Kidney (tissue), 14 donors: Measurements from ENCODE around the gene HARBI1. TPM values are rescaled to one million over a fixed set of nuclear protein-coding genes. Genes with fewer than 3 reads are reported as not detected.
A peak's percentile ranks its signal among the peaks of the same experiment; 100 is the strongest.

Experiments
- DNase-seq, 5 donors: peaks; one replicate each; pipeline ENCODE4 v3.0.0-alpha.2; 2013 to 2020
- FAIRE-seq: peaks from 2 replicates; lab custom pipeline; 2012; peaks lifted over from hg19 to GRCh38; lab: Jason Lieb, UNC
- H3K27ac ChIP-seq, 2 donors: one replicate each; pipeline ENCODE4 v1.7.0; 2013; ENCODE audit warnings: low read depth in 2 of 2, low read length in 2 of 2, inconsistent platforms in 1 of 2
- H3K27me3 ChIP-seq: one replicate; pipeline ENCODE4 v1.7.1; 2013; ENCODE audit warnings: low read length, inconsistent platforms; ENCODE audit not compliant: control insufficient read depth, insufficient read depth
- H3K36me3 ChIP-seq, 3 donors: one replicate each; pipeline versions ENCODE4 v1.7.0 to v1.7.1; 2013; ENCODE audit warnings: low read length in 3 of 3, control low read depth in 1 of 3, inconsistent platforms in 1 of 3; ENCODE audit not compliant: insufficient read depth in 3 of 3, control insufficient read depth in 2 of 3
- H3K4me1 ChIP-seq, 3 donors: one replicate each; pipeline versions ENCODE4 v1.7.0 to v1.7.1; 2013; ENCODE audit warnings: low read length in 3 of 3, inconsistent platforms in 1 of 3, low read depth in 1 of 3; ENCODE audit not compliant: control insufficient read depth in 2 of 3, insufficient read depth in 2 of 3
- H3K4me3 ChIP-seq, 3 donors: one replicate each; pipeline versions ENCODE4 v1.7.0 to v1.8.1; 2013; ENCODE audit warnings: low read length in 3 of 3, control low read depth in 1 of 3, inconsistent platforms in 1 of 3
- H3K9ac ChIP-seq, 3 donors: one replicate each; pipeline versions ENCODE4 v1.7.0 to v1.7.1; 2013; ENCODE audit warnings: low read length in 3 of 3, control low read depth in 1 of 3, inconsistent platforms in 1 of 3
- H3K9me3 ChIP-seq, 3 donors: one replicate each; pipeline versions ENCODE4 v1.7.0 to v1.7.1; 2013; ENCODE audit warnings: low read length in 3 of 3, control low read depth in 1 of 3, inconsistent platforms in 1 of 3; ENCODE audit not compliant: control insufficient read depth in 2 of 3, insufficient read depth in 1 of 3
- CTCF ChIP-seq: IDR thresholded peaks from 3 replicates; pipeline ENCODE4 v1.5.1; 2012; ENCODE audit warnings: mild to moderate bottlenecking, moderate library complexity, borderline replicate concordance; ENCODE audit not compliant: insufficient read depth; ENCODE audit errors: extremely low read depth
- intact Hi-C: fragments of 100-400 bp; cut with DNase I; formaldehyde crosslinking; loops from one replicate; pipeline ENCODE4 v1.11.1; 2022
- polyA plus RNA-seq: library from polyadenylated mRNA; stranded (reverse); fragments of 350-450 nt; fragmentation: Illumina TruSeq; extraction: RNeasy Lipid Tissue Mini Kit (QIAGEN cat#74804); gene quantifications from one replicate; pipeline ENCODE4 v1.2.3, GENCODE V29; 2014; ENCODE audit warnings: low read depth, low replicate concordance; ENCODE audit not compliant: insufficient read depth
- total RNA-seq: library from RNA; stranded (reverse); fragmentation: NEBNext Ultra II Directional; extraction: Animal tissue kit (Norgen Biotek cat#: 25700); gene quantifications from one replicate; pipeline ENCODE4 v1.2.1, GENCODE V29; 2021
- donor health status: control.
- donor health status: control.
- donor health status: control.
- donor health status: control.
- donor health status: control.
- donor health status: DM: yes; HTN: yes; CAD: no.
- donor health status: Normal renal cell carcinoma (clear cell type).

HARBI1 gene
- total and polyA plus RNA-seq, 2 donors from 2014 or later, result 2.5 to 4.0 TPM

GRCh38 chr11:46655631-46656030, 38.6 kb upstream of the HARBI1 start:
- no peak for FAIRE-seq
- H3K27me3 ChIP-seq, result no peaks in the 10 kb centered on the region
- H3K9ac ChIP-seq, result no peak overlapping the region

GRCh38 chr11:46649180-46649738, 32.2 kb upstream of the HARBI1 start:
- Histone ChIP-seq H3K27me3 (no peaks in the 10 kb centered on the region), H3K4me3 (no peak overlapping the region), H3K9me3 (no peaks in the 10 kb centered on the region), H3K27ac (no peak overlapping the region), H3K4me1 (peaks cover 0 to 6% (median 0%) of the 10 kb centered on the region in 3 donors), H3K36me3 (peaks cover 10 to 40% (median 19%) of the 10 kb centered on the region in 3 donors), H3K9ac (no peak overlapping the region)
- no peak for FAIRE-seq
- peak in 2 of 5 donors; percentile 7 to 74 for DNase-seq
- TF ChIP-seq CTCF, result no peak
- intact Hi-C loops, result no loop called here

More at GRCh38 chr11:46655631-46656030, 38.6 kb upstream of the HARBI1 start:
- Histone ChIP-seq H3K4me1 (no peaks in the 10 kb centered on the region), H3K9me3 (no peaks in the 10 kb centered on the region), H3K36me3 (peaks cover 13 to 59% (median 38%) of the 10 kb centered on the region in 3 donors), H3K4me3 (no peak overlapping the region), H3K27ac (no peak overlapping the region)
- intact Hi-C loops, result no loop called here
- TF ChIP-seq CTCF, result no peak
- no peak for DNase-seq

GRCh38 chr11:46643986-46644385, 27.0 kb upstream of the HARBI1 start:
- intact Hi-C loops, result no loop called here

More at GRCh38 chr11:46643986-46644385, 27.0 kb upstream of the HARBI1 start:
- Histone ChIP-seq H3K36me3 (peaks cover 2 to 11% (median 5%) of the 10 kb centered on the region in 3 donors), H3K27me3 (no peaks in the 10 kb centered on the region), H3K9ac (no peak overlapping the region), H3K9me3 (no peaks in the 10 kb centered on the region), H3K27ac (no peak overlapping the region), H3K4me3 (no peak overlapping the region), H3K4me1 (peaks cover 0 to 14% (median 0%) of the 10 kb centered on the region in 3 donors)
- FAIRE-seq (no peak), DNase-seq (no peak)
- TF ChIP-seq CTCF, result no peak
